ENCODE results near the gene ZBED3. TPM values are rescaled to one million over a fixed set of nuclear protein-coding genes. Genes with fewer than 3 reads are reported as not detected.
A peak's percentile ranks its signal among the peaks of the same experiment; 100 is the strongest.
"Not testable (repeated sequence)": the region's sequence is repeated elsewhere in the genome, so short reads cannot be mapped to it uniquely, and the experiment has no call there.

The ZBED3 gene
- total and polyA plus RNA-seq, 9 of the 15 experiments (the other 6 are each of a cell fraction or from before 2014, with no cell fraction given) = 0.01 to 0.03 (median 0.01) TPM; not detected in 5

GRCh38 chr5:77107035-77107434, 19.9 kb upstream of the ZBED3 start:
- H3K4me2 ChIP-seq (ENCODE audit: insufficient read depth, low read length); H3K9ac ChIP-seq (ENCODE audit: insufficient read depth in 1 of 2, low read depth in 2 of 2, low read length in 2 of 2); H3K36me3 ChIP-seq (ENCODE audit: control insufficient read depth, insufficient read depth, low read length); H4K20me1 ChIP-seq (replicated peaks; ENCODE audit: control insufficient read depth, insufficient read depth, low read length); FAIRE-seq; POLR2A ChIA-PET; BruUV-seq (replicated peaks); H2AFZ ChIP-seq (ENCODE audit: low read depth, low read length); in situ Hi-C loops (cut with MboI); H3K9me1 ChIP-seq (ENCODE audit: control insufficient read depth, insufficient read depth, low read length); CTCF ChIA-PET (ENCODE audit: low intra/inter-chr PET ratio); H3K4me3 ChIP-seq; DNase-seq (ENCODE audit: extremely low read depth in 1 of 4, low spot score in 3 of 4); intact Hi-C loops (cut with micrococcal nuclease); ATAC-seq; H3K9me3 ChIP-seq (replicated peaks; ENCODE audit: control insufficient read depth, insufficient read depth, low read depth, low read length); H3K27me3 ChIP-seq (ENCODE audit: control insufficient read depth in 2 of 2, insufficient read depth in 2 of 2, low read length in 2 of 2); H3K4me1 ChIP-seq (replicated peaks in 1 of 2; ENCODE audit: control insufficient read depth in 2 of 2, insufficient read depth in 2 of 2, low read length in 2 of 2); H3K79me2 ChIP-seq (ENCODE audit: control insufficient read depth, insufficient read depth, low read length); H3K27ac ChIP-seq (ENCODE audit: extremely low read depth, low read depth, low read length): not testable (repeated sequence)
- 0% methylated on average over 3 of the region's 4 CpGs for WGBS (ENCODE audit: insufficient coverage, low coverage, missing lambda C conversion rate)
- TF ChIP-seq ZNF146 (CRISPR knock-in tag; IDR thresholded peaks at IDR 0.05; ENCODE audit: unreplicated experiment) (peak; percentile 55), BCOR (IDR thresholded peaks at IDR 0.05) (0 out of 2 replicates have a peak, but pooled peaks have one; percentile 16), RBM25 (IDR thresholded peaks at IDR 0.05; ENCODE audit: low read depth, low read length, severe bottlenecking) (peak; percentile 10), KDM1A (IDR thresholded peaks at IDR 0.05) (0 out of 4 replicates have a peak, but pooled peaks of 1 of the 2 experiments have one; percentile 26)

- TF ChIP-seq ZNF311 (CRISPR knock-in tag; IDR thresholded peaks at IDR 0.05) (no peak), CTBP1 (IDR thresholded peaks at IDR 0.05; ENCODE audit: borderline replicate concordance) (no peak), NFRKB (IDR thresholded peaks at IDR 0.05; ENCODE audit: low read depth) (no peak)
- CTCF ChIA-PET (ENCODE audit: low intra/inter-chr PET ratio) = no interaction called here
- Histone ChIP-seq H3K4me2 (ENCODE audit: insufficient read depth, low read length) (no peak overlapping the region), H3K27ac (ENCODE audit: extremely low read depth, low read depth, low read length) (no peak overlapping the region), H3K36me3 (ENCODE audit: control insufficient read depth, insufficient read depth, low read length) (no peaks in the 10 kb centered on the region), H3K4me1 (replicated peaks in 1 of 2; ENCODE audit: control insufficient read depth in 2 of 2, insufficient read depth in 2 of 2, low read length in 2 of 2) (no peaks in the 10 kb centered on the region), H3K4me3 (no peak overlapping the region), H3K9me1 (ENCODE audit: control insufficient read depth, insufficient read depth, low read length) (no peaks in the 10 kb centered on the region), H2AFZ (ENCODE audit: low read depth, low read length) (no peak overlapping the region), H3K9ac (ENCODE audit: insufficient read depth in 1 of 2, low read depth in 2 of 2, low read length in 2 of 2) (no peak overlapping the region), H3K79me2 (ENCODE audit: control insufficient read depth, insufficient read depth, low read length) (no peaks in the 10 kb centered on the region), H3K9me3 (replicated peaks; ENCODE audit: control insufficient read depth, insufficient read depth, low read depth, low read length) (no peaks in the 10 kb centered on the region), H3K27me3 (ENCODE audit: control insufficient read depth in 2 of 2, insufficient read depth in 2 of 2, low read length in 2 of 2) (peaks cover 10 to 22% of the 10 kb centered on the region in 2 experiments), H4K20me1 (replicated peaks; ENCODE audit: control insufficient read depth, insufficient read depth, low read length) (no peaks in the 10 kb centered on the region)
- no TSS peak for BruUV-seq (replicated peaks)
- FAIRE-seq (no peak), DNase-seq (ENCODE audit: extremely low read depth in 1 of 4, low spot score in 3 of 4) (no peak), ATAC-seq (no peak)
- intact Hi-C loops (cut with micrococcal nuclease) (no loop called here), in situ Hi-C loops (cut with MboI) (no loop called here)
- POLR2A ChIA-PET = no interaction called here
Observed at GRCh38 chr5:77104813-77105212, 17.7 kb upstream of the ZBED3 start.

All from K562 (cell line).